Amygdala (tissue), 56 donors: ENCODE measurements around the gene SMAD9.

Experiments used
- DNase-seq, 56 donors: peaks; one replicate each; lab custom pipeline; 2025; lab: John Stamatoyannopoulos, UW

Gene SMAD9

GRCh38 chr13:36919833-36920615 is at the start of gene SMAD9:
Gene SMAD9 (minus strand): TSS chr13:36920238. CDS start chr13:36879689, 40,549 bp downstream.
- DNase-seq: peak in 36 of 56 donors; percentile 2 to 77 (median 42)

GRCh38 chr13:36966404-36966803 is 46.4 kb upstream of the SMAD9 start:
- no peak for DNase-seq

- no peak for DNase-seq
Measured at GRCh38 chr13:36965767-36966166, 45.7 kb upstream of the SMAD9 start.

- no peak for DNase-seq
Measured at GRCh38 chr13:36959456-36960116, 39.5 kb upstream of the SMAD9 start.

GRCh38 chr13:36954542-36954941 is 34.5 kb upstream of the SMAD9 start:
- DNase-seq: no peak

GRCh38 chr13:36950920-36951319 is 30.9 kb upstream of the SMAD9 start:
- DNase-seq: no peak

- DNase-seq: no peak
Measured at GRCh38 chr13:36950330-36950729, 30.3 kb upstream of the SMAD9 start.

GRCh38 chr13:36945078-36945477 is 25.0 kb upstream of the SMAD9 start:
- DNase-seq: no peak

GRCh38 chr13:36925603-36926002 is 5.6 kb upstream of the SMAD9 start:
- DNase-seq: no peak

GRCh38 chr13:36924001-36924400 is 4.0 kb upstream of the SMAD9 start:
- no peak for DNase-seq

GRCh38 chr13:36921631-36922301 is 1.7 kb upstream of the SMAD9 start:
- DNase-seq: no peak

- peak in 2 of 56 donors; percentile 29 to 31 for DNase-seq
Measured at GRCh38 chr13:36920616-36921185, 663 bp upstream of the SMAD9 start.

- DNase-seq: peak in 12 of 56 donors; percentile 4 to 52 (median 18)
Measured at GRCh38 chr13:36919171-36919832, 736 bp downstream of the SMAD9 start.

GRCh38 chr13:36918246-36919131 is 1.5 kb downstream of the SMAD9 start:
- peak in 2 of 56 donors; percentile 10 to 17 for DNase-seq

- no peak for DNase-seq
Measured at GRCh38 chr13:36917311-36917710, 2.7 kb downstream of the SMAD9 start.

GRCh38 chr13:36915896-36916640 is 4.0 kb downstream of the SMAD9 start:
- DNase-seq: no peak

GRCh38 chr13:36915106-36915505 is 4.9 kb downstream of the SMAD9 start:
- peak in 1 of 56 donors; percentile 17 for DNase-seq

- DNase-seq: no peak
Measured at GRCh38 chr13:36914648-36915047, 5.4 kb downstream of the SMAD9 start.

- DNase-seq: no peak
Measured at GRCh38 chr13:36913463-36913862, 6.6 kb downstream of the SMAD9 start.
